SK-N-SH treated with all-trans-retinoic acid at 6 μM for 48 hours (cell line): ENCODE results near the gene OPN4.

Experiments
- ATAC-seq: fragments of 200-7000 bp; cut with Tn5 transposase; 3 replicates; pipeline ENCODE4 v1.9.1; 2020; ENCODE audit warnings: mild to moderate bottlenecking, moderate library complexity
- ARNTL ChIP-seq: fragments of 450-650 bp; formaldehyde crosslinking; IDR thresholded peaks from 2 replicates; pipeline ENCODE4 v1.5.0; 2020; ENCODE audit warnings: low read depth, mild to moderate bottlenecking, moderate library complexity, borderline replicate concordance
- BACH2 ChIP-seq: fragments of 250-450 bp; sonication (Bioruptor Pico); IDR thresholded peaks from 2 replicates; pipeline ENCODE4 v1.9.0; 2021; ENCODE audit warnings: mild to moderate bottlenecking, borderline replicate concordance
- CSDC2 ChIP-seq: fragments of 250-450 bp; sonication (Bioruptor Pico); IDR thresholded peaks from 2 replicates; pipeline ENCODE4 v1.5.0; 2020; ENCODE audit warnings: mild to moderate bottlenecking, moderate library complexity
- ESRRG ChIP-seq: fragments of 250-450 bp; sonication (Bioruptor Pico); IDR thresholded peaks from 2 replicates; pipeline ENCODE4 v1.6.1; 2021; ENCODE audit warnings: mild to moderate bottlenecking
- GLIS3 ChIP-seq: fragments of 250-450 bp; sonication (Bioruptor Pico); IDR thresholded peaks from 2 replicates; pipeline ENCODE4 v1.5.0; 2020; ENCODE audit warnings: mild to moderate bottlenecking, moderate library complexity
- ISL1 ChIP-seq: fragments of 250-450 bp; sonication (Bioruptor Pico); IDR thresholded peaks from 2 replicates; pipeline ENCODE4 v2.1.2; 2022; ENCODE audit warnings: mild to moderate bottlenecking, moderate library complexity
- OSR1 ChIP-seq: fragments of 250-450 bp; sonication (Bioruptor Pico); IDR thresholded peaks from 2 replicates; pipeline ENCODE4 v1.8.0; 2022; ENCODE audit warnings: moderate library complexity, mild to moderate bottlenecking, inconsistent platforms
- PPARA ChIP-seq: fragments of 250-450 bp; sonication (Bioruptor Pico); IDR thresholded peaks from 2 replicates; pipeline ENCODE4 v1.5.0; 2020; ENCODE audit warnings: mild to moderate bottlenecking, borderline replicate concordance
- RARB ChIP-seq: fragments of 250-450 bp; sonication (Bioruptor Pico); IDR thresholded peaks from 2 replicates; pipeline ENCODE4 v1.8.0; 2021; ENCODE audit warnings: mild to moderate bottlenecking, moderate library complexity
- SNAI2 ChIP-seq: fragments of 250-450 bp; sonication (Bioruptor Pico); IDR thresholded peaks from 2 replicates; pipeline ENCODE4 v1.5.0; 2020; ENCODE audit warnings: mild to moderate bottlenecking, moderate library complexity
- TCF4 ChIP-seq: fragments of 250-450 bp; sonication (Bioruptor Pico); IDR thresholded peaks from 2 replicates; pipeline ENCODE4 v1.8.0; 2021; ENCODE audit warnings: mild to moderate bottlenecking, moderate library complexity, borderline replicate concordance
- ZC3H10 ChIP-seq: fragments of 250-450 bp; sonication (Bioruptor Pico); IDR thresholded peaks from 2 replicates; pipeline ENCODE4 v1.5.1; 2021; ENCODE audit warnings: mild to moderate bottlenecking, moderate library complexity
- ZFP3 ChIP-seq: fragments of 250-450 bp; sonication (Bioruptor Pico); IDR thresholded peaks from 2 replicates; pipeline ENCODE4 v1.5.0; 2020; ENCODE audit warnings: mild to moderate bottlenecking, moderate library complexity
- ZFP30 ChIP-seq: fragments of 450-650 bp; formaldehyde crosslinking; IDR thresholded peaks from 2 replicates; pipeline ENCODE4 v1.5.0; 2022; ENCODE audit warnings: mild to moderate bottlenecking, moderate library complexity
- ZNF8 ChIP-seq: fragments of 450-650 bp; formaldehyde crosslinking; IDR thresholded peaks from 2 replicates; pipeline ENCODE4 v1.5.0; 2020; ENCODE audit warnings: mild to moderate bottlenecking, moderate library complexity
- TF ChIP-seq, protein P1 (sequence below): fragments of 250-450 bp; sonication (Bioruptor Pico); IDR thresholded peaks from 2 replicates; pipeline ENCODE4 v1.8.0; 2020; ENCODE audit warnings: mild to moderate bottlenecking, moderate library complexity, borderline replicate concordance
- TF ChIP-seq, protein P2 (sequence below): fragments of 250-450 bp; sonication (Bioruptor Pico); IDR thresholded peaks from 2 replicates; pipeline ENCODE4 v1.5.1; 2020; ENCODE audit warnings: low read depth, mild to moderate bottlenecking, moderate library complexity
- TF ChIP-seq, protein P3 (sequence below): fragments of 250-450 bp; sonication (Bioruptor Pico); IDR thresholded peaks from 2 replicates; pipeline ENCODE4 v1.5.1; 2021; ENCODE audit warnings: mild to moderate bottlenecking, moderate library complexity
- TF ChIP-seq, protein P4 (sequence below): fragments of 250-450 bp; sonication (Bioruptor Pico); IDR thresholded peaks from 2 replicates; pipeline ENCODE4 v1.5.0; 2020; ENCODE audit warnings: mild to moderate bottlenecking, moderate library complexity
- TF ChIP-seq, protein P5 (sequence below): fragments of 250-450 bp; sonication (Bioruptor Pico); IDR thresholded peaks from 2 replicates; pipeline ENCODE4 v1.8.0; 2021; ENCODE audit warnings: low read depth, mild to moderate bottlenecking, moderate library complexity, borderline replicate concordance

OPN4 gene

DNA sequence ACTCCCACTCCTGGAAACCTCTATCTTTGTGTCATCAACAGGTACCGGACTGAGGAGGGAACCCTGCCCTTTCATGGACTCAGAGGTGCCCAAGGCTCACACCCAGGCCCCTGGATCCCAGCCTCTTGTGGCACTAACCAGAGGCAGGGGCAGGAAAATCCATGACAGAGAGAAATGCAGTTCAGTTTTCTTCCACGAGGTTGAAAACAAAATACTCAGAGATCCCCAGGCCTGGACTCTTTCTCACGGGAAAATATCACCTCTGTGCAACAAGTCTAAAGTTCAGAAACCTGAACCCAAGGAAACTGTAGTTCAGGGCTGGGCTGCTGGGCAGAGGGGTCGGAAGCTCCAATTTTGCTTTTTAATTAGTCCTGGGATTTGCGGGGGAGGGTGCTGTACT lies 21.4 kb upstream of the OPN4 start:
- no peak for ATAC-seq
- TF ChIP-seq SNAI2 (CRISPR knock-in tag) (no peak), ARNTL (CRISPR knock-in tag) (no peak), ZC3H10 (no peak), ZNF8 (CRISPR knock-in tag) (no peak), PPARA (CRISPR knock-in tag) (no peak), OSR1 (CRISPR knock-in tag) (no peak), CSDC2 (CRISPR knock-in tag) (no peak), TCF4 (no peak)
- TF ChIP-seq, protein P1, sequence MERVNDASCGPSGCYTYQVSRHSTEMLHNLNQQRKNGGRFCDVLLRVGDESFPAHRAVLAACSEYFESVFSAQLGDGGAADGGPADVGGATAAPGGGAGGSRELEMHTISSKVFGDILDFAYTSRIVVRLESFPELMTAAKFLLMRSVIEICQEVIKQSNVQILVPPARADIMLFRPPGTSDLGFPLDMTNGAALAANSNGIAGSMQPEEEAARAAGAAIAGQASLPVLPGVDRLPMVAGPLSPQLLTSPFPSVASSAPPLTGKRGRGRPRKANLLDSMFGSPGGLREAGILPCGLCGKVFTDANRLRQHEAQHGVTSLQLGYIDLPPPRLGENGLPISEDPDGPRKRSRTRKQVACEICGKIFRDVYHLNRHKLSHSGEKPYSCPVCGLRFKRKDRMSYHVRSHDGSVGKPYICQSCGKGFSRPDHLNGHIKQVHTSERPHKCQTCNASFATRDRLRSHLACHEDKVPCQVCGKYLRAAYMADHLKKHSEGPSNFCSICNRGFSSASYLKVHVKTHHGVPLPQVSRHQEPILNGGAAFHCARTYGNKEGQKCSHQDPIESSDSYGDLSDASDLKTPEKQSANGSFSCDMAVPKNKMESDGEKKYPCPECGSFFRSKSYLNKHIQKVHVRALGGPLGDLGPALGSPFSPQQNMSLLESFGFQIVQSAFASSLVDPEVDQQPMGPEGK: no peak
- TF ChIP-seq, protein P2, sequence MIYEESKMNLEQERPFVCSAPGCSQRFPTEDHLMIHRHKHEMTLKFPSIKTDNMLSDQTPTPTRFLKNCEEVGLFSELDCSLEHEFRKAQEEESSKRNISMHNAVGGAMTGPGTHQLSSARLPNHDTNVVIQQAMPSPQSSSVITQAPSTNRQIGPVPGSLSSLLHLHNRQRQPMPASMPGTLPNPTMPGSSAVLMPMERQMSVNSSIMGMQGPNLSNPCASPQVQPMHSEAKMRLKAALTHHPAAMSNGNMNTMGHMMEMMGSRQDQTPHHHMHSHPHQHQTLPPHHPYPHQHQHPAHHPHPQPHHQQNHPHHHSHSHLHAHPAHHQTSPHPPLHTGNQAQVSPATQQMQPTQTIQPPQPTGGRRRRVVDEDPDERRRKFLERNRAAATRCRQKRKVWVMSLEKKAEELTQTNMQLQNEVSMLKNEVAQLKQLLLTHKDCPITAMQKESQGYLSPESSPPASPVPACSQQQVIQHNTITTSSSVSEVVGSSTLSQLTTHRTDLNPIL (CRISPR knock-in tag): no peak

DNA sequence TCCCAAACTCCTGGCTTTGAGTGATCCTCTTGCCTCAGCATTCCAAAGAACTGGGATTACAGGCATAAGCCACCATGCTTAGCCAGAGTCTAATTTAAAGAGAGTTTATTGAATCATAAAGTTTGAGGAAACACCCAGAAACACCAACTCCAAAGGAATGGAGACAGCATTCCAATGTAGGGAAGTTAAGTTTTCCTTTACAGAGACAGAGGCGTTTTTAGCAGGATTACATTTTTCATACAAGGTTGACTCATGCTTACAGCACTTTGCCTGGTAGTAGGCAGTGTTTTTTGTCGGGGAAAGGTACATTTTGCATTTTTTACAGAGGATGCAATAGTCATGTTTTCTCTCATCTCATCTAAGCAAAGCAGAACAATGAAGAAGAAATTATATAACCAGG lies 18.9 kb upstream of the OPN4 start:
- TF ChIP-seq OSR1 (CRISPR knock-in tag) (no peak), ZFP30 (CRISPR knock-in tag) (no peak), ZNF8 (CRISPR knock-in tag) (no peak), TCF4 (no peak), ESRRG (CRISPR knock-in tag) (no peak), GLIS3 (CRISPR knock-in tag) (no peak), ARNTL (CRISPR knock-in tag) (no peak), BACH2 (no peak), PPARA (CRISPR knock-in tag) (no peak), ZC3H10 (no peak)
- TF ChIP-seq, protein P3, sequence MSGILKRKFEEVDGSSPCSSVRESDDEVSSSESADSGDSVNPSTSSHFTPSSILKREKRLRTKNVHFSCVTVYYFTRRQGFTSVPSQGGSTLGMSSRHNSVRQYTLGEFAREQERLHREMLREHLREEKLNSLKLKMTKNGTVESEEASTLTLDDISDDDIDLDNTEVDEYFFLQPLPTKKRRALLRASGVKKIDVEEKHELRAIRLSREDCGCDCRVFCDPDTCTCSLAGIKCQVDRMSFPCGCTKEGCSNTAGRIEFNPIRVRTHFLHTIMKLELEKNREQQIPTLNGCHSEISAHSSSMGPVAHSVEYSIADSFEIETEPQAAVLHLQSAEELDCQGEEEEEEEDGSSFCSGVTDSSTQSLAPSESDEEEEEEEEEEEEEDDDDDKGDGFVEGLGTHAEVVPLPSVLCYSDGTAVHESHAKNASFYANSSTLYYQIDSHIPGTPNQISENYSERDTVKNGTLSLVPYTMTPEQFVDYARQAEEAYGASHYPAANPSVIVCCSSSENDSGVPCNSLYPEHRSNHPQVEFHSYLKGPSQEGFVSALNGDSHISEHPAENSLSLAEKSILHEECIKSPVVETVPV: no peak
- TF ChIP-seq, protein P4, sequence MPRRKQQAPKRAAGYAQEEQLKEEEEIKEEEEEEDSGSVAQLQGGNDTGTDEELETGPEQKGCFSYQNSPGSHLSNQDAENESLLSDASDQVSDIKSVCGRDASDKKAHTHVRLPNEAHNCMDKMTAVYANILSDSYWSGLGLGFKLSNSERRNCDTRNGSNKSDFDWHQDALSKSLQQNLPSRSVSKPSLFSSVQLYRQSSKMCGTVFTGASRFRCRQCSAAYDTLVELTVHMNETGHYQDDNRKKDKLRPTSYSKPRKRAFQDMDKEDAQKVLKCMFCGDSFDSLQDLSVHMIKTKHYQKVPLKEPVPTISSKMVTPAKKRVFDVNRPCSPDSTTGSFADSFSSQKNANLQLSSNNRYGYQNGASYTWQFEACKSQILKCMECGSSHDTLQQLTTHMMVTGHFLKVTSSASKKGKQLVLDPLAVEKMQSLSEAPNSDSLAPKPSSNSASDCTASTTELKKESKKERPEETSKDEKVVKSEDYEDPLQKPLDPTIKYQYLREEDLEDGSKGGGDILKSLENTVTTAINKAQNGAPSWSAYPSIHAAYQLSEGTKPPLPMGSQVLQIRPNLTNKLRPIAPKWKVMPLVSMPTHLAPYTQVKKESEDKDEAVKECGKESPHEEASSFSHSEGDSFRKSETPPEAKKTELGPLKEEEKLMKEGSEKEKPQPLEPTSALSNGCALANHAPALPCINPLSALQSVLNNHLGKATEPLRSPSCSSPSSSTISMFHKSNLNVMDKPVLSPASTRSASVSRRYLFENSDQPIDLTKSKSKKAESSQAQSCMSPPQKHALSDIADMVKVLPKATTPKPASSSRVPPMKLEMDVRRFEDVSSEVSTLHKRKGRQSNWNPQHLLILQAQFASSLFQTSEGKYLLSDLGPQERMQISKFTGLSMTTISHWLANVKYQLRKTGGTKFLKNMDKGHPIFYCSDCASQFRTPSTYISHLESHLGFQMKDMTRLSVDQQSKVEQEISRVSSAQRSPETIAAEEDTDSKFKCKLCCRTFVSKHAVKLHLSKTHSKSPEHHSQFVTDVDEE (CRISPR knock-in tag): no peak
- TF ChIP-seq, protein P2 (CRISPR knock-in tag): no peak
- TF ChIP-seq, protein P1: no peak
- TF ChIP-seq, protein P5, sequence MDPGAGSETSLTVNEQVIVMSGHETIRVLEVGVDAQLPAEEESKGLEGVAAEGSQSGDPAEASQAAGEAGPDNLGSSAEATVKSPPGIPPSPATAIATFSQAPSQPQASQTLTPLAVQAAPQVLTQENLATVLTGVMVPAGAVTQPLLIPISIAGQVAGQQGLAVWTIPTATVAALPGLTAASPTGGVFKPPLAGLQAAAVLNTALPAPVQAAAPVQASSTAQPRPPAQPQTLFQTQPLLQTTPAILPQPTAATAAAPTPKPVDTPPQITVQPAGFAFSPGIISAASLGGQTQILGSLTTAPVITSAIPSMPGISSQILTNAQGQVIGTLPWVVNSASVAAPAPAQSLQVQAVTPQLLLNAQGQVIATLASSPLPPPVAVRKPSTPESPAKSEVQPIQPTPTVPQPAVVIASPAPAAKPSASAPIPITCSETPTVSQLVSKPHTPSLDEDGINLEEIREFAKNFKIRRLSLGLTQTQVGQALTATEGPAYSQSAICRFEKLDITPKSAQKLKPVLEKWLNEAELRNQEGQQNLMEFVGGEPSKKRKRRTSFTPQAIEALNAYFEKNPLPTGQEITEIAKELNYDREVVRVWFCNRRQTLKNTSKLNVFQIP (CRISPR knock-in tag): no peak
- ATAC-seq: peak; percentile 96

DNA sequence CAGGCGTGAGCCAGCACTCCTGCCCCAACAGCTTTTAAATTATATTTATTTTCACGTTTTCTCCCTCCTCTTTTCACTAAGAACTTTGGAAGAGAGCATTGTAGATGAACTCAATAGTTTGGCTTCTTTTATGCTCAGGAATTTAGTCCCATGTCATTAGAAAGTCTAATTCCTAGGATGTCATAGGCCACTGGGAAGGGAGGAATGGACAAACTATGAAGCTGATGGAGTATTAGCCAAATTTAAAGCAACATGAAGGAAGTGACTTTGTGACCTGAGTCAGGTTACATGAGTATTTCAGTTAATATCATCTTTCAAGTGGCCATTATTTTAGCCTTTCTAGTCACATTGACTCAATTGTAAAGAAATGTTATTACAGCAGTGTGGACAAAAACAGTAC lies 18.0 kb upstream of the OPN4 start:
- peak; percentile 19; the same call in 2 of the 3 replicates for ATAC-seq
- no peak for TF ChIP-seq ISL1 (CRISPR knock-in tag)
- TF ChIP-seq RARB (CRISPR knock-in tag): no peak
- TF ChIP-seq, protein P3: no peak
- TF ChIP-seq, protein P1: no peak
- no peak for TF ChIP-seq OSR1 (CRISPR knock-in tag)
- no peak for TF ChIP-seq ZFP3 (CRISPR knock-in tag)
- no peak for TF ChIP-seq ZC3H10
- TF ChIP-seq BACH2: no peak
- TF ChIP-seq ZNF8 (CRISPR knock-in tag): no peak
- no peak for TF ChIP-seq SNAI2 (CRISPR knock-in tag)
- no peak for TF ChIP-seq ZFP30 (CRISPR knock-in tag)
